Smooth muscle cell of the coronary artery (primary cell): ENCODE results near the gene CDT1. TPM values are rescaled to one million over a fixed set of nuclear protein-coding genes. Genes with fewer than 3 reads are reported as not detected.

Experiments used
- total RNA-seq: library from RNA; depleted of rRNA; stranded (reverse); fragments of >200 nt; gene quantifications from 2 replicates; pipeline ENCODE4 v1.2.3, GENCODE V29; 2014; ENCODE audit warnings: low replicate concordance

CDT1 gene
- total RNA-seq, result 0.47 and 2.4 TPM in 2 replicates

DNA sequence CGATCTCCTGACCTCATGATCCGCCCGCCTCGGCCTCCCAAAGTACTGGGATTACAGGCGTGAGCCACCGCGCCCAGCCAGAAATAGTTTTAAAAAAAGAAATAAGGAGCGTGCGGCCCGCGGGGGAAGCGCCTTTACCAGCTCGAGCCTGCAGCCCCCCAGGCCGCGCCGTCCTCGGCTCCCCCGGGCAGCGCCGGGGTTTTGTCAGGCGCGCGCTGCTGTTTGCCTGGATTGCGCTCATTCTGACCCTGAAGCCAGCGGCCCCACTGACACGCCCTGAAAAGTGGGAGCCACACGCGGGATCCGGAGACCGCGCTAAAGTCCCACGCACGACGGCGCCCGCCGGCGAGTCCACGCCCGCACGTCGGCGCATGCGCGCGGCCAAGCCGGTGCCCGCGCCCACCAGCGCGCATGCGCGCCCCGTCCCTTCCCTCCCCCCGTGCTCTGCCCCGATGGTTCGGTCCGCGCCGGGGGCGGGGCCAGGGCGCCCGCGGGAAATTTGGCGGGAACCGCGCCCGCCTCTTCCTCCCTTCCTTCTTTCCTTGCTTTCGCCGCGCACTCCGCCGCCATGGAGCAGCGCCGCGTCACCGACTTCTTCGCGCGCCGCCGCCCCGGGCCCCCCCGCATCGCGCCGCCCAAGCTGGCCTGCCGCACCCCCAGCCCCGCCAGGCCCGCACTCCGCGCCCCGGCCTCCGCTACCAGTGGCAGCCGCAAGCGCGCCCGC, at the start of gene CDT1:
Gene CDT1 (plus strand): TSS at position 526 of the 724 bp plus-strand sequence. CDS start 43 bp downstream, at position 569.

DNA sequence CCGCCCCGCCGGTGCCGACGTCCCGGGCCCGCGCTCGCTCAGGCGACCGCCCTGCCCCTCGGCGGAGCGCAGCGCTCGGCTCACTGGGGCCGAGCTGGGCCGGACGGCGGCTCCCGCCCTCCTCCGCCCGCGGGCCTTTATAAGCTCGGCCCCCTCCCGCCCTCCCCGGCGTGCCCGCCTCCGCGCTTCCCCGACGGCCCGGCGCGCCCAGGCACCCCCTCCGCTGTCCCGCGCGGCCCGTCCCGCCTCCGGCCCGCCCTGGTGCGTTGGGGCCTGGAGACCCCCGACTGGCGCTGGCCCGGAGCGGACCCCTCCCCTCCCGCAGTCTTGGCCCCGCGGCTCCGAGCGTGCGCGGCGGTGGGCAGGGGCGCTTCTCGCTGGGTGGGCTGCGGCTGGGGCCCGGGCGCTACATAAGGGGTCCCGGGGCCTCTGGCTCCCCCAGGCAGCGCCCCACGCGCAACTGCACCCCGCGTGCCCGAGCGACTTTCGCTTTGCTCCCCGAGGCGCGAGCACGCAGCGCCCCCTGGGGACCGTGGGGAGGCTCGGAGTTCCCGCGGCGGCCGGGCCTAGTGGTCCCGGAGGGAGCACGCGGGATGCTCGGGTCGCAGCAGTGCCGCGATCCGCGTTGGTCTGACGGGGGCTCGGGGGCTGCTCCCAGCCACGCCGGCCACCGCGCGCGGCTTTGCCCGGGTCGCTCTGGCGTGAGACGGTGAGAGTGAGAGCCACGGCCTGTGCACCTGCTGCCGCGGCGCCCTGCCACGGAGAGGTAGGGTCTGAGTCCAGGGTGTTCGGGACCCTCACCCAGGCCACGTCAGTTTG, 18.3 kb upstream of the CDT1 start, which contains the start of gene PIEZO1:
Gene PIEZO1 (minus strand): TSS at position 115 of the 819 bp plus-strand sequence. CDS start 256 bp downstream, outside the sequence.

DNA sequence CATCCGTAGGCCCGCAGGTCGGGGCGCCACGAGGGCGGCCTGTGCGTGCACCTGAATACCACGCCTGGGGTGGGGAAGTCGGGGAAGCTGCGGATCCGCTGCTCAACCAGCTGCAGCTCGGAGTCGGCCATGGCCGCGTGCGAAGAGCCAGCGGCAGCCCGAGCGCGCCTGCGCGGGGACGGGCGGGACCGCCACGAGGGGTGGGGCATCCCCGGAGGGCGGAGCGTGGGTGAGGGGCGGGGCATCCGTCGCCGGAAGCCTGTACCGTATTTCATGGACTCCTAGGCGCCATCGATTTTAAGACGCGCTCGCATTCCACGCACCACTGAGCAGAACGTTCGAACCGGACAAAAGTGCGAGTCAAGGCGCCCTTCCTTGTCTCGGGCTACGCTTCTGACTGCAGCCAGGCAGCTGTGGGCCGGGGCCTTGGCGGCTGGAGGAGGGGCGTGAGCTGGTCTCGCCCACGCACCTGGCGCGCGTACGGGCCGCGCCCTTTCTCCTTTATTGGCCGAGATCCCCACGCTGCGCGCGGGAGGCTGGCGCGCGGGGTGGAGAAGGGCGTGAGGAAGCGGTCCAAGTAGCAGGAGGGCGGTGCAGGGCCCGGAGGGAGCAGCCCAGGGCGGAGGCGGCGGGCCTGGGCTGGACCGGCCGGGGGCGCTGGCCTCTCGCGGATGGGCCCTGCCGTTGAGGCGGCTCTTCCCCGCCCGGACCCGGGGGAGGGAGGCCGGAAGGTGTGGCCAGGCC, 8.4 kb downstream of the CDT1 start, which contains the start of gene APRT:
Gene APRT (minus strand): TSS at position 160 of the 744 bp plus-strand sequence. CDS start 29 bp downstream, at position 131.

DNA sequence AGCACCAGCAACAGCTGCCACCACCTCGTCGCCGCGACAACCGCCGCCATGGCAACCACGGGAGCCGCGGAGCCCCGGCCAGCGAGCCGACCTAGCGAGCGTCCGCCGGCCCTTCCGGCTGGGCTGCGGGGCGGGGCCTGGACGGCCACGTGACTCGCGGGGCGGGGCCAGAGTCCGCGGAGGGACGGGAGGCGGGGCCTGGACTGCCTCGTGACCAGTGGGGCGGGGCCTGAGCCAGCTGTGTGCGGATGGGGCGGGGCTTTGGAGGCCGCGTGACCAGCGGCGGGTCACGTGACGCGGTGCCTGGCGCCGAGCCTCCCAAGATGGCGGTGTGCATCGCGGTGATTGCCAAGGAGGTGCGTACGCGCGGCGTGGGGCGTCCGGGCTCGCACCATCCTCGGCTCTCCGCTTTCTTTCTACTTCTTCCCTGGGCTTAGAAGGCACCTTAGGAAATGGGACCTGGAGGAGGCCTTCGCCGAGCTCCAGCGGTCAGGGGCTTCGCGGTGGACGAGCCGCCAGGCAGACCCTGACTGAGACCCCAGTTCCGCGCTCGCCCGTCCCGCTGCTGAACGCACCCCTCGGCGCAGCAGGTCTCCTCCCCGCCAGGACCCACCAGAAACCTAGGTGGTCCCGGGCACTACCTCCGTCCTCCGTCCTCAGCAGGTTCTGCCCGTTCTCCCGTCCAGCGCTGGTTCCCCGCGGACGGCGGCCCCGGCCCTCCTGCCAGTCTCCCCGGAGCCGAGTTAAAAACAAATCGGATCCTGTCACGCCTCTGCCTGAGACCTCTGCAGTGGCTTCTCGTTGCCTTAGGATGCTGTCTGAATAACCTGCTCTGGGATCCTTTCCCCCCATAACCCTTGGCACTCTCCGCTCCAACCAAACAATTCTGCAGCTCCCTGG, 53.5 kb downstream of the CDT1 start, which contains the start of the genes GALNS and TRAPPC2L:
Gene GALNS (minus strand): TSS at position 120 of the 900 bp plus-strand sequence. CDS start 70 bp downstream, at position 50.
Gene TRAPPC2L (plus strand): TSS at position 300 of the 900 bp plus-strand sequence. CDS start 24 bp downstream, at position 324.

Other genes with a start within 250 kb of the CDT1 start
- 8.3 and 9.5 TPM in 2 replicates for gene ZC3H18, start 233.4 kb upstream of the CDT1 start, total RNA-seq
- 0.15 TPM in 1 of 2 replicates, not detected in the other for gene IL17C, start 165.2 kb upstream of the CDT1 start, total RNA-seq
- 98.1 and 369 TPM in 2 replicates for gene CYBA, start 152.7 kb upstream of the CDT1 start, total RNA-seq
- gene MVD, start 140.7 kb upstream of the CDT1 start, total RNA-seq, result 41.4 and 74.9 TPM in 2 replicates
- not detected in 2 replicates for gene SNAI3, start 117.3 kb upstream of the CDT1 start, total RNA-seq
- 8.9 and 10.8 TPM in 2 replicates for gene RNF166, start 97.4 kb upstream of the CDT1 start, total RNA-seq
- gene CTU2, start 97.3 kb upstream of the CDT1 start, total RNA-seq, result 12.4 and 23.7 TPM in 2 replicates
- gene PIEZO1, start 18.6 kb upstream of the CDT1 start, total RNA-seq, result 127 and 192 TPM in 2 replicates
- 45.5 and 84.2 TPM in 2 replicates for gene APRT, start 8.1 kb downstream of the CDT1 start, total RNA-seq
- gene GALNS, start 53.2 kb downstream of the CDT1 start, total RNA-seq, result 15.0 and 22.3 TPM in 2 replicates
- 74.5 and 79.6 TPM in 2 replicates for gene TRAPPC2L, start 53.3 kb downstream of the CDT1 start, total RNA-seq
- not detected in 2 replicates for gene PABPN1L, start 62.9 kb downstream of the CDT1 start, total RNA-seq
- not detected in 2 replicates for gene CBFA2T3, start 173.4 kb downstream of the CDT1 start, total RNA-seq